Ascending aorta (tissue), 2 donors: ENCODE results near the gene KLHL25. TPM values are rescaled to one million over a fixed set of nuclear protein-coding genes. Genes with fewer than 3 reads are reported as not detected.

Experiments
- DNase-seq, 2 donors: peaks; one replicate each; pipeline ENCODE4 v3.0.0-alpha.2; 2019; ENCODE audit warnings: low spot score in 2 of 2
- H3K27ac ChIP-seq, 2 donors: fragments of 200-600 bp; sonication (generic); one replicate each; pipeline ENCODE4 v1.5.1; 2016 to 2017; ENCODE audit warnings: mild to moderate bottlenecking in 1 of 2
- H3K27me3 ChIP-seq: fragments of 200-600 bp; sonication (generic); one replicate; pipeline ENCODE4 v1.5.1; 2017
- H3K36me3 ChIP-seq, 2 donors: fragments of 200-600 bp; sonication (generic); one replicate each; pipeline ENCODE4 v1.5.1; 2016
- H3K4me1 ChIP-seq, 2 donors: fragments of 200-600 bp; sonication (generic); one replicate each; pipeline ENCODE4 v1.5.1; 2016 to 2017; ENCODE audit warnings: mild to moderate bottlenecking in 1 of 2
- H3K4me3 ChIP-seq, 2 donors: fragments of 200-600 bp; sonication (generic); one replicate each; pipeline ENCODE4 v1.5.1; 2016 to 2017; ENCODE audit warnings: mild to moderate bottlenecking in 1 of 2
- H3K9me3 ChIP-seq, 2 donors: fragments of 200-600 bp; sonication (generic); one replicate each; pipeline ENCODE4 v1.5.1; 2016
- CTCF ChIP-seq, 3 experiments: fragments of 200-600 bp in 2 of 3; fragments of 450-650 bp in 1 of 3; sonication (generic) in 2 of 3; IDR thresholded peaks; one replicate each; pipeline ENCODE4 v1.5.1; 2016 to 2019; ENCODE audit warnings: antibody characterized with exemption in 3 of 3, mild to moderate bottlenecking in 1 of 3, moderate library complexity in 1 of 3
- intact Hi-C: fragments of 100-400 bp; cut with DNase I; formaldehyde crosslinking; loops from one replicate; pipeline ENCODE4 v1.15.1; 2023
- total RNA-seq: library from RNA; depleted of rRNA; stranded (reverse); fragments of >200 nt; gene quantifications from one replicate; pipeline ENCODE4 v1.1.0, GENCODE V29; 2016

The KLHL25 gene
- total RNA-seq, 1 donor from 2014 or later, result 12.6 TPM

GRCh38 chr15:85725564-85725963 is 69.2 kb downstream of the KLHL25 start:
- peaks cover 60 to 68% of the 10 kb centered on the region in 2 donors for H3K36me3 ChIP-seq
- TF ChIP-seq CTCF (IDR thresholded peaks at IDR 0.05), result no peak
- H3K27ac ChIP-seq, result peak overlapping the region; percentile 72 to 83
- no peaks in the 10 kb centered on the region for H3K9me3 ChIP-seq
- DNase-seq, result no peak
- no peaks in the 10 kb centered on the region for H3K27me3 ChIP-seq
- H3K4me3 ChIP-seq, result no peak overlapping the region
- H3K4me1 ChIP-seq, result peaks cover 11 to 18% of the 10 kb centered on the region in 2 donors
- intact Hi-C loops, result loop anchor here (5.0 to 10.0 kb wide), 3 partner anchors 108 to 391 kb away; no protein-coding TSS in a partner anchor

GRCh38 chr15:85725019-85725418 is 69.7 kb downstream of the KLHL25 start:
- H3K27me3 ChIP-seq, result no peaks in the 10 kb centered on the region
- H3K4me3 ChIP-seq, result no peak overlapping the region
- intact Hi-C loops, result loop anchor here (5.0 to 10.0 kb wide), 3 partner anchors 108 to 390 kb away; no protein-coding TSS in a partner anchor
- H3K9me3 ChIP-seq, result no peaks in the 10 kb centered on the region
- DNase-seq, result no peak
- TF ChIP-seq CTCF (IDR thresholded peaks at IDR 0.05), result no peak
- H3K4me1 ChIP-seq, result peaks cover 11 to 18% of the 10 kb centered on the region in 2 donors
- H3K36me3 ChIP-seq, result peaks cover 64 to 74% of the 10 kb centered on the region in 2 donors
- peak overlapping the region; percentile 72 to 83 for H3K27ac ChIP-seq

- no peak for TF ChIP-seq CTCF (IDR thresholded peaks at IDR 0.05)
- Histone ChIP-seq H3K27ac (peak overlapping the region; percentile 72 to 83), H3K36me3 (peaks cover 68 to 76% of the 10 kb centered on the region in 2 donors), H3K4me3 (no peak overlapping the region), H3K9me3 (no peaks in the 10 kb centered on the region), H3K4me1 (peaks cover 11 to 18% of the 10 kb centered on the region in 2 donors), H3K27me3 (no peaks in the 10 kb centered on the region)
- intact Hi-C loops, result loop anchor here (10.0 kb wide), 1 partner anchor 389 kb away; no protein-coding TSS in a partner anchor
- no peak for DNase-seq
These were observed 70.5 kb downstream of the KLHL25 start for GRCh38 chr15:85723960-85724945.

- Histone ChIP-seq H3K4me1 (peaks cover 11 to 18% of the 10 kb centered on the region in 2 donors), H3K4me3 (no peak overlapping the region), H3K27me3 (no peaks in the 10 kb centered on the region), H3K27ac (peak overlapping the region in 1 of 2 donors; percentile 83), H3K9me3 (no peaks in the 10 kb centered on the region), H3K36me3 (peaks cover 68 to 77% of the 10 kb centered on the region in 2 donors)
- no peak for DNase-seq
- intact Hi-C loops, result loop anchor here (10.0 kb wide), 1 partner anchor 388 kb away; no protein-coding TSS in a partner anchor
- no peak for TF ChIP-seq CTCF (IDR thresholded peaks at IDR 0.05)
These were observed 72.2 kb downstream of the KLHL25 start for GRCh38 chr15:85722374-85723152.

GRCh38 chr15:85718981-85719380 is 75.7 kb downstream of the KLHL25 start:
- Histone ChIP-seq H3K36me3 (peaks cover 75 to 92% of the 10 kb centered on the region in 2 donors), H3K9me3 (no peaks in the 10 kb centered on the region), H3K27ac (no peak overlapping the region), H3K4me3 (no peak overlapping the region), H3K27me3 (no peaks in the 10 kb centered on the region), H3K4me1 (peaks cover 0 to under 1% of the 10 kb centered on the region in 2 donors)
- DNase-seq, result no peak
- no peak for TF ChIP-seq CTCF (IDR thresholded peaks at IDR 0.05)
- intact Hi-C loops, result no loop called here
